DOHH2 (cell line): ENCODE results near the gene PPP1R18.
A peak's percentile ranks its signal among the peaks of the same experiment; 100 is the strongest.

Experiments
- EZH2phosphoT487 ChIP-seq: fragments of 200-600 bp; sonication (generic); IDR thresholded peaks from 2 replicates; pipeline ENCODE4 v1.6.1; 2017; ENCODE audit warnings: borderline replicate concordance, mild to moderate bottlenecking, antibody characterized with exemption, low read length, moderate library complexity, mixed read lengths
- TF ChIP-seq, protein P1 (sequence below): fragments of 200-600 bp; sonication (generic); IDR thresholded peaks from one replicate; pipeline ENCODE4 v1.5.1; 2014; ENCODE audit warnings: antibody characterized with exemption, mild to moderate bottlenecking, low read depth, low read length; ENCODE audit not compliant: poor library complexity, severe bottlenecking

DNA sequence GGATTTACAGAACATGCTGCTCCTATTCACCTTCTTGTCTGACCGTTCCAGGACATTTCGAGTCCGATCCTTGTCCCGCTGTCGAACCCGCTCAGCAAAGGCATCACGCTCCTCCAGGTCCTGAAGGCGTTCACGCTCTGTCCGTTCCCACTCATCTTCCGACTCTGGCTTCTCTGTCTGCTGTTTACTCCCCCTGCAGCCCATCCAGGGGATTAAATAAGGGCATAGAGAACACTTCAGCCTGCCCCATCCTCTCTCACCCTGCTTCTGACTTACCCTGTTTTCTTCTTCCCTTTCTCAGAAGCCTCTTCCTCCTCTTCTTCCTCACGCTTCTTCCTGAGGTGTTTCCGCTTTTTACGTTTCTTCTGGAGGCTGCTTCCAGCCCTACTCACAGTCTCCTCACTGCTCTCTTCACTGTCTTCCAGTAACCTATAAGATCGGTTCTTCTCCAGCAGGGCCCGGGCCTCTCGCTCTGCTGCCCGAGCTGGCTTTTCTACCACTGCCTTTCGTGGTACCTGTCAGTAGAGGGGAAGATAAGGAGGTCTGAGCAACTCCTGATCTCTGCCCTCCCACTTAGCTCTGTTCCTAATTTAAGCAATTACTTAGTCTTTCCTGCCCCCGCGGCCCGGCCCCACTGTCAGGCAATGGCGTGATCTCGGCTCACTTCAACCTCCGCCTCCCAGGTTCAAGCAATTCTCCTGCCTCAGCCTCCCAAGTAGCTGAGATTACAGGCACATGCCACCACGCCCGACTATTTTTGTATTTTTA lies 15.5 kb downstream of the PPP1R18 start:
- TF ChIP-seq, protein P1, sequence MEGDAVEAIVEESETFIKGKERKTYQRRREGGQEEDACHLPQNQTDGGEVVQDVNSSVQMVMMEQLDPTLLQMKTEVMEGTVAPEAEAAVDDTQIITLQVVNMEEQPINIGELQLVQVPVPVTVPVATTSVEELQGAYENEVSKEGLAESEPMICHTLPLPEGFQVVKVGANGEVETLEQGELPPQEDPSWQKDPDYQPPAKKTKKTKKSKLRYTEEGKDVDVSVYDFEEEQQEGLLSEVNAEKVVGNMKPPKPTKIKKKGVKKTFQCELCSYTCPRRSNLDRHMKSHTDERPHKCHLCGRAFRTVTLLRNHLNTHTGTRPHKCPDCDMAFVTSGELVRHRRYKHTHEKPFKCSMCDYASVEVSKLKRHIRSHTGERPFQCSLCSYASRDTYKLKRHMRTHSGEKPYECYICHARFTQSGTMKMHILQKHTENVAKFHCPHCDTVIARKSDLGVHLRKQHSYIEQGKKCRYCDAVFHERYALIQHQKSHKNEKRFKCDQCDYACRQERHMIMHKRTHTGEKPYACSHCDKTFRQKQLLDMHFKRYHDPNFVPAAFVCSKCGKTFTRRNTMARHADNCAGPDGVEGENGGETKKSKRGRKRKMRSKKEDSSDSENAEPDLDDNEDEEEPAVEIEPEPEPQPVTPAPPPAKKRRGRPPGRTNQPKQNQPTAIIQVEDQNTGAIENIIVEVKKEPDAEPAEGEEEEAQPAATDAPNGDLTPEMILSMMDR: peak; percentile 28
- TF ChIP-seq EZH2phosphoT487: no peak
